Type B pancreatic cell (in vitro differentiated cells): ENCODE results near the gene STX2. TPM values are rescaled to one million over a fixed set of nuclear protein-coding genes. Genes with fewer than 3 reads are reported as not detected.

ENCODE experiments used
- DNase-seq: peaks from one replicate; pipeline ENCODE4 v3.0.0; 2021; ENCODE audit warnings: mixed read lengths; ENCODE audit not compliant: unreplicated experiment; ENCODE audit errors: extremely low spot score
- H3K27ac Mint-ChIP-seq: 2 replicates; pipeline ENCODE4 v1.8.0; 2021; ENCODE audit warnings: mild to moderate bottlenecking, mixed read lengths
- H3K27me3 Mint-ChIP-seq: 2 replicates; pipeline ENCODE4 v1.8.0; 2021; ENCODE audit warnings: mixed read lengths
- H3K36me3 Mint-ChIP-seq: 2 replicates; pipeline ENCODE4 v1.8.0; 2021; ENCODE audit warnings: mixed read lengths
- H3K4me1 Mint-ChIP-seq: one replicate; pipeline ENCODE4 v1.8.0; 2021; ENCODE audit warnings: mixed read lengths; ENCODE audit not compliant: unreplicated experiment
- H3K4me3 Mint-ChIP-seq: 2 replicates; pipeline ENCODE4 v1.8.0; 2021; ENCODE audit warnings: mild to moderate bottlenecking, mixed read lengths
- H3K9me3 Mint-ChIP-seq: 2 replicates; pipeline ENCODE4 v1.8.0; 2021; ENCODE audit warnings: mixed read lengths
- CTCF ChIP-seq: fragments of 200-600 bp; sonication (generic); conservative IDR thresholded peaks from 2 replicates; pipeline ENCODE4 v1.5.0; 2021; ENCODE audit warnings: antibody characterized with exemption, mild to moderate bottlenecking
- total RNA-seq: library from RNA; stranded (reverse); gene quantifications from 2 replicates; pipeline ENCODE4 v1.2.1, GENCODE V29; 2021; ENCODE audit warnings: low replicate concordance

The STX2 gene
- total RNA-seq, 1 donor from 2014 or later, result 17.3 TPM

GRCh38 chr12:130831246-130831645 is 7.8 kb downstream of the STX2 start:
- no peak overlapping the region for H3K27ac Mint-ChIP-seq
- TF ChIP-seq CTCF, result no peak
- H3K9me3 Mint-ChIP-seq, result no peaks in the 10 kb centered on the region
- DNase-seq, result no peak
- H3K4me3 Mint-ChIP-seq, result no peak overlapping the region
- H3K27me3 Mint-ChIP-seq, result no peaks in the 10 kb centered on the region
- H3K36me3 Mint-ChIP-seq, result no peaks in the 10 kb centered on the region
- H3K4me1 Mint-ChIP-seq, result peaks cover 30% of the 10 kb centered on the region

DNA sequence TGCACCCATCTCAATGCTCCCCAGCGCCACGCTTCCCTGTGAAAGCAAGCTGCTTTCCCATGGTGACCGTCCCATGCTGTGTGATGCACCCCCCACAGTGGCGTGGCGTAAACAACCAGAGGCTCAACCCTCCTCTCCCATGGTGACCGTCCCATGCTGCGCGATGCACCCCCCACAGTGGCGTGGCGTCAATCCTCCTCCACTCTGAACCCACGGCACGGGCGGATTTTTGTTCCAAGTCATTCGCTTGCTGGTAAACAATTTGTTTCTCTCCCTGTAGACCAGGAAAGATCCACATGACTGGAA is 8.9 kb downstream of the STX2 start:
- TF ChIP-seq CTCF, result no peak
- DNase-seq, result no peak
- Mint-ChIP-seq H3K9me3 (no peaks in the 10 kb centered on the region), H3K27me3 (no peaks in the 10 kb centered on the region), H3K4me1 (peaks cover 25% of the 10 kb centered on the region), H3K36me3 (no peaks in the 10 kb centered on the region), H3K27ac (no peak overlapping the region), H3K4me3 (no peak overlapping the region)

GRCh38 chr12:130829391-130830245 is 9.4 kb downstream of the STX2 start:
- no peak for TF ChIP-seq CTCF
- Mint-ChIP-seq H3K36me3 (no peaks in the 10 kb centered on the region), H3K27me3 (no peaks in the 10 kb centered on the region), H3K4me1 (peaks cover 25% of the 10 kb centered on the region), H3K27ac (no peak overlapping the region), H3K4me3 (no peak overlapping the region), H3K9me3 (no peaks in the 10 kb centered on the region)
- DNase-seq, result no peak

DNA sequence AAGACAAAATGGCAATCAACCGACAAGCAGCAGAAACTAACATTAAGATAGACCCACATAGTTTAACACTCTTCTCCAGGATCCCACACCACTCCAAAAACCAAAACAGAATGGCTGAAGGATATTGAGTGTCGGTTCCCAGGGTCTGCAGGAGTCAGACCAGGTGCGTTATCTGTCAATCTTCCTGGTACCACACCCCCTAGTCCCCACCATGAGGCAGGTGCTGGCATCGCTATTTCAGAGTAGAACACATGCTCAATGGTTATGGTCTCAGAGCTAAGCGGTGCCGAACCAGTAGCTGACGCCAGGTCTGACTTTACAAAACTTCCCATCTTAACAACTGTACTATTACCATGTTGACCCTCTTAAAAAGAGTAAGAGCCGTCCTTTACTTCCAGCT is 10.2 kb downstream of the STX2 start:
- H3K4me1 Mint-ChIP-seq, result peaks cover 25% of the 10 kb centered on the region
- DNase-seq, result no peak
- H3K9me3 Mint-ChIP-seq, result no peaks in the 10 kb centered on the region
- H3K4me3 Mint-ChIP-seq, result no peak overlapping the region
- no peaks in the 10 kb centered on the region for H3K36me3 Mint-ChIP-seq
- TF ChIP-seq CTCF, result no peak
- H3K27ac Mint-ChIP-seq, result no peak overlapping the region
- H3K27me3 Mint-ChIP-seq, result no peaks in the 10 kb centered on the region

GRCh38 chr12:130827432-130827831 is 11.6 kb downstream of the STX2 start:
- no peak overlapping the region for H3K27ac Mint-ChIP-seq
- H3K36me3 Mint-ChIP-seq, result no peaks in the 10 kb centered on the region
- peaks cover 13% of the 10 kb centered on the region for H3K4me1 Mint-ChIP-seq
- H3K4me3 Mint-ChIP-seq, result no peak overlapping the region
- no peaks in the 10 kb centered on the region for H3K9me3 Mint-ChIP-seq
- H3K27me3 Mint-ChIP-seq, result no peaks in the 10 kb centered on the region
- DNase-seq, result no peak
- TF ChIP-seq CTCF, result no peak
